HepG2 (cell line): ENCODE data around the gene AQP11. TPM values are rescaled to one million over a fixed set of nuclear protein-coding genes. Genes with fewer than 3 reads are reported as not detected.

ENCODE experiments used
- ARID2 ChIP-seq: sonication (generic); formaldehyde crosslinking; IDR thresholded peaks from 2 replicates; pipeline ENCODE4 v1.8.1; 2022; ENCODE audit warnings: mild to moderate bottlenecking, missing genetic modification reagents, borderline replicate concordance
- CEBPG ChIP-seq: IDR thresholded peaks from 2 replicates; pipeline ENCODE4 v1.6.1; 2016
- HCFC1 ChIP-seq: fragments of 150-350 bp; IDR thresholded peaks from 2 replicates; pipeline ENCODE4 v1.6.1; 2014; ENCODE audit warnings: low read depth, low read length
- MAZ ChIP-seq, 2 experiments: sonication (generic) in 1 of 2; formaldehyde crosslinking in 1 of 2; IDR thresholded peaks; 2 replicates each; pipeline versions ENCODE4 v1.5.0 to v1.6.1; 2012 to 2020; ENCODE audit warnings: low read depth in 2 of 2, mild to moderate bottlenecking in 2 of 2, borderline replicate concordance in 1 of 2, improper control_type of control experiment in 1 of 2, low read length in 1 of 2, missing genetic modification reagents in 1 of 2, moderate library complexity in 1 of 2
- RARG ChIP-seq: sonication (generic); formaldehyde crosslinking; IDR thresholded peaks from 2 replicates; pipeline ENCODE4 v1.4.0; 2020; ENCODE audit warnings: low read depth, mild to moderate bottlenecking, missing genetic modification reagents
- U2AF1 ChIP-seq: fragments of 200-400 bp; formaldehyde crosslinking; optimal IDR thresholded peaks from 2 replicates; pipeline ENCODE3; 2017; ENCODE audit warnings: mild to moderate bottlenecking, low read depth, low read length
- ZBTB3 ChIP-seq: sonication (generic); formaldehyde crosslinking; IDR thresholded peaks from 2 replicates; pipeline ENCODE4 v1.4.0; 2020; ENCODE audit warnings: low read depth, mild to moderate bottlenecking, moderate library complexity, missing genetic modification reagents, borderline replicate concordance
- ZNF205 ChIP-seq: IDR thresholded peaks from 2 replicates; pipeline ENCODE4 v1.6.1; 2018; ENCODE audit warnings: missing biosample characterization, missing genetic modification reagents
- ZNF33B ChIP-seq: sonication (generic); formaldehyde crosslinking; IDR thresholded peaks from 2 replicates; pipeline ENCODE4 v1.5.1; 2020; ENCODE audit warnings: mild to moderate bottlenecking, missing genetic modification reagents
- ZNF558 ChIP-seq: sonication (generic); formaldehyde crosslinking; IDR thresholded peaks from 2 replicates; pipeline ENCODE4 v1.9.0; 2022; ENCODE audit warnings: mild to moderate bottlenecking, missing genetic modification reagents, borderline replicate concordance
- ZNF790 ChIP-seq: sonication (generic); formaldehyde crosslinking; IDR thresholded peaks from 2 replicates; pipeline ENCODE4 v1.8.0; 2022; ENCODE audit warnings: missing genetic modification reagents, mild to moderate bottlenecking, borderline replicate concordance
- ZNF792 ChIP-seq: IDR thresholded peaks from 2 replicates; pipeline ENCODE4 v1.6.1; 2016
- polyA plus RNA-seq, 8 experiments: library from polyadenylated mRNA; depleted of rRNA in 3 of 8; stranded (reverse) in 7 of 8; unstranded in 1 of 8; fragments of >200 nt; fragmentation: Illumina TruSeq in 4 of 8; extraction: Trizol in 4 of 8; gene quantifications; 2 replicates each; pipeline versions ENCODE4 v1.2.1 to v1.2.3, GENCODE V29; 2011 to 2016; ENCODE audit warnings: low read depth in 4 of 8, missing spikeins in 1 of 8, mixed read lengths in 1 of 8; ENCODE audit not compliant: insufficient read depth in 1 of 8
- total RNA-seq, 5 experiments: library from RNA; depleted of rRNA; stranded (reverse); fragments of >200 nt; fragmentation: Illumina TruSeq; extraction: Trizol; gene quantifications; 2 replicates each; pipeline ENCODE4 v1.2.3, GENCODE V29; 2016; ENCODE audit warnings: low read depth in 1 of 5
- TF ChIP-seq, protein P1 (sequence below): sonication (generic); formaldehyde crosslinking; IDR thresholded peaks from 2 replicates; pipeline ENCODE4 v1.5.1; 2020; ENCODE audit warnings: missing genetic modification reagents, mild to moderate bottlenecking, borderline replicate concordance
- TF ChIP-seq, protein P2 (sequence below): sonication (generic); formaldehyde crosslinking; IDR thresholded peaks from 2 replicates; pipeline ENCODE4 v1.4.0; 2020; ENCODE audit warnings: missing genetic modification reagents
- TF ChIP-seq, protein P3 (sequence below): sonication (generic); formaldehyde crosslinking; IDR thresholded peaks from 2 replicates; pipeline ENCODE4 v1.8.1; 2022; ENCODE audit warnings: low read depth, mild to moderate bottlenecking, missing genetic modification reagents
- TF ChIP-seq, protein P4 (sequence below): sonication (generic); formaldehyde crosslinking; IDR thresholded peaks from 2 replicates; pipeline ENCODE4 v1.5.0; 2020; ENCODE audit warnings: missing genetic modification reagents

Gene AQP11
- total and polyA plus RNA-seq, 2 of the 13 experiments (the other 11 are each of a cell fraction or from before 2014, with no cell fraction given): 10.4 to 15.3 TPM

DNA sequence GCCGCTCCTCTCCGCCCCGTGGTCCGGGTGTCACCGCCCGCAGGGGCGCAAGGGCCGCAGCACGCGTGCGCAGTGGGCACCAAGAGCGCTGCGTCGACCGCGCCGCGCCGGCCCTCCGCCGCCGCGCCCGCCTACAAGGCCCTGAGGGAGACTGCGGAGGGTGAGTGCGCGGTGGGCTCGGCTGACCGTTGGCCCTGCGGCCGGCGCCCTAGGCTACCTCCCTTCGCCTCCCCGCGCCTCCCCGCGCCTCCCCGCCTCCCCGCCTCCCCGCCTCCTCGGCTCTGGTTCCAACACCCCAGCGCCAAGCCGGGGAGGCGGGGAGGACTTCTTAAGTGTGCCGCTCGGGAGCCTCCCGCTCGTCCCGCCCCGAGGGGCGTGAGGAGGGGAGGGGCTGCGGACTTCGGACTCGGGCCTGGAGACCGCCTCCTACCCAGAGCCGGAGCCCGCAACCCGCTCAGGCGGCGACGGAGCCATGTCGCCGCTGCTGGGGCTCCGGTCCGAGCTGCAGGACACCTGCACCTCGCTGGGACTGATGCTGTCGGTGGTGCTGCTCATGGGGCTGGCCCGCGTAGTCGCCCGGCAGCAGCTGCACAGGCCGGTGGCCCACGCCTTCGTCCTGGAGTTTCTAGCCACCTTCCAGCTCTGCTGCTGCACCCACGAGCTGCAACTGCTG lies at the start of gene AQP11 (continued):
- TF ChIP-seq, protein P1, sequence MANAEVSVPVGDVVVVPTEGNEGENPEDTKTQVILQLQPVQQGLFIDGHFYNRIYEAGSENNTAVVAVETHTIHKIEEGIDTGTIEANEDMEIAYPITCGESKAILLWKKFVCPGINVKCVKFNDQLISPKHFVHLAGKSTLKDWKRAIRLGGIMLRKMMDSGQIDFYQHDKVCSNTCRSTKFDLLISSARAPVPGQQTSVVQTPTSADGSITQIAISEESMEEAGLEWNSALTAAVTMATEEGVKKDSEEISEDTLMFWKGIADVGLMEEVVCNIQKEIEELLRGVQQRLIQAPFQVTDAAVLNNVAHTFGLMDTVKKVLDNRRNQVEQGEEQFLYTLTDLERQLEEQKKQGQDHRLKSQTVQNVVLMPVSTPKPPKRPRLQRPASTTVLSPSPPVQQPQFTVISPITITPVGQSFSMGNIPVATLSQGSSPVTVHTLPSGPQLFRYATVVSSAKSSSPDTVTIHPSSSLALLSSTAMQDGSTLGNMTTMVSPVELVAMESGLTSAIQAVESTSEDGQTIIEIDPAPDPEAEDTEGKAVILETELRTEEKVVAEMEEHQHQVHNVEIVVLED (CRISPR knock-in tag): peak; percentile 65; the same call in 1 of the 2 replicates
- TF ChIP-seq ARID2 (CRISPR knock-in tag) (0 out of 2 replicates have a peak, but pooled peaks have one; percentile 9), ZNF790 (CRISPR knock-in tag) (peak; percentile 82; the same call in 1 of the 2 replicates), ZNF33B (no peak), ZBTB3 (CRISPR knock-in tag) (peak; percentile 74), CEBPG (CRISPR knock-in tag) (0 out of 2 replicates have a peak, but pooled peaks have one; percentile 20), RARG (CRISPR knock-in tag) (no peak), ZNF205 (no peak), ZNF792 (CRISPR knock-in tag) (0 out of 2 replicates have a peak, but pooled peaks have one; percentile 37), ZNF558 (CRISPR knock-in tag) (peak; percentile 69; the same call in 1 of the 2 replicates), HCFC1 (no peak), MAZ (IDR thresholded peaks at IDR 0.05; ENCODE audit: borderline replicate concordance, low read depth, low read length) (peak; percentile 70; the same call in 1 of the 2 replicates), MAZ (CRISPR knock-in tag; IDR thresholded peaks at IDR 0.05; ENCODE audit: low read depth) (no peak; the same call in none of the 2 replicates), U2AF1 (no peak)
- TF ChIP-seq, protein P2, sequence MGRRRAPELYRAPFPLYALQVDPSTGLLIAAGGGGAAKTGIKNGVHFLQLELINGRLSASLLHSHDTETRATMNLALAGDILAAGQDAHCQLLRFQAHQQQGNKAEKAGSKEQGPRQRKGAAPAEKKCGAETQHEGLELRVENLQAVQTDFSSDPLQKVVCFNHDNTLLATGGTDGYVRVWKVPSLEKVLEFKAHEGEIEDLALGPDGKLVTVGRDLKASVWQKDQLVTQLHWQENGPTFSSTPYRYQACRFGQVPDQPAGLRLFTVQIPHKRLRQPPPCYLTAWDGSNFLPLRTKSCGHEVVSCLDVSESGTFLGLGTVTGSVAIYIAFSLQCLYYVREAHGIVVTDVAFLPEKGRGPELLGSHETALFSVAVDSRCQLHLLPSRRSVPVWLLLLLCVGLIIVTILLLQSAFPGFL: no peak
- TF ChIP-seq, protein P3, sequence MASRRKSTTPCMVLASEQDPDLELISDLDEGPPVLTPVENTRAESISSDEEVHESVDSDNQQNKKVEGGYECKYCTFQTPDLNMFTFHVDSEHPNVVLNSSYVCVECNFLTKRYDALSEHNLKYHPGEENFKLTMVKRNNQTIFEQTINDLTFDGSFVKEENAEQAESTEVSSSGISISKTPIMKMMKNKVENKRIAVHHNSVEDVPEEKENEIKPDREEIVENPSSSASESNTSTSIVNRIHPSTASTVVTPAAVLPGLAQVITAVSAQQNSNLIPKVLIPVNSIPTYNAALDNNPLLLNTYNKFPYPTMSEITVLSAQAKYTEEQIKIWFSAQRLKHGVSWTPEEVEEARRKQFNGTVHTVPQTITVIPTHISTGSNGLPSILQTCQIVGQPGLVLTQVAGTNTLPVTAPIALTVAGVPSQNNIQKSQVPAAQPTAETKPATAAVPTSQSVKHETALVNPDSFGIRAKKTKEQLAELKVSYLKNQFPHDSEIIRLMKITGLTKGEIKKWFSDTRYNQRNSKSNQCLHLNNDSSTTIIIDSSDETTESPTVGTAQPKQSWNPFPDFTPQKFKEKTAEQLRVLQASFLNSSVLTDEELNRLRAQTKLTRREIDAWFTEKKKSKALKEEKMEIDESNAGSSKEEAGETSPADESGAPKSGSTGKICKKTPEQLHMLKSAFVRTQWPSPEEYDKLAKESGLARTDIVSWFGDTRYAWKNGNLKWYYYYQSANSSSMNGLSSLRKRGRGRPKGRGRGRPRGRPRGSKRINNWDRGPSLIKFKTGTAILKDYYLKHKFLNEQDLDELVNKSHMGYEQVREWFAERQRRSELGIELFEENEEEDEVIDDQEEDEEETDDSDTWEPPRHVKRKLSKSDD (CRISPR knock-in tag): peak; percentile 57; the same call in 1 of the 2 replicates
- TF ChIP-seq, protein P4, sequence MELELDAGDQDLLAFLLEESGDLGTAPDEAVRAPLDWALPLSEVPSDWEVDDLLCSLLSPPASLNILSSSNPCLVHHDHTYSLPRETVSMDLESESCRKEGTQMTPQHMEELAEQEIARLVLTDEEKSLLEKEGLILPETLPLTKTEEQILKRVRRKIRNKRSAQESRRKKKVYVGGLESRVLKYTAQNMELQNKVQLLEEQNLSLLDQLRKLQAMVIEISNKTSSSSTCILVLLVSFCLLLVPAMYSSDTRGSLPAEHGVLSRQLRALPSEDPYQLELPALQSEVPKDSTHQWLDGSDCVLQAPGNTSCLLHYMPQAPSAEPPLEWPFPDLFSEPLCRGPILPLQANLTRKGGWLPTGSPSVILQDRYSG (CRISPR knock-in tag): no peak; the same call in 1 of the 2 replicates
